H9 (cell line): ENCODE measurements around the gene RBM23. TPM values are rescaled to one million over a fixed set of nuclear protein-coding genes. Genes with fewer than 3 reads are reported as not detected.

Source experiments
- DNase-seq: peaks from one replicate; pipeline ENCODE4 v3.0.0-alpha.2; 2017
- H2AFZ ChIP-seq: one replicate; pipeline ENCODE4 v1.6.1; 2013; ENCODE audit warnings: mild to moderate bottlenecking, low read length, control low read depth, moderate library complexity
- H2AK5ac ChIP-seq: 2 replicates; pipeline ENCODE4 v1.6.1; 2013; ENCODE audit warnings: low read length, control low read depth, mixed read lengths; ENCODE audit not compliant: insufficient read length
- H2BK120ac ChIP-seq: one replicate; pipeline ENCODE4 v1.6.1; 2013; ENCODE audit warnings: low read depth, mild to moderate bottlenecking, low read length, control low read depth, inconsistent platforms; ENCODE audit not compliant: poor library complexity, severe bottlenecking
- H2BK12ac ChIP-seq: 2 replicates; pipeline ENCODE4 v1.6.1; 2013; ENCODE audit warnings: low read length, control low read depth, mixed read lengths, low read depth; ENCODE audit not compliant: insufficient read length
- H2BK15ac ChIP-seq: 2 replicates; pipeline ENCODE4 v1.6.1; 2013; ENCODE audit warnings: low read depth, low read length, control low read depth
- H2BK20ac ChIP-seq: one replicate; pipeline ENCODE4 v1.6.1; 2013; ENCODE audit warnings: low read depth, mild to moderate bottlenecking, low read length, control low read depth, inconsistent platforms; ENCODE audit not compliant: poor library complexity, severe bottlenecking
- H2BK5ac ChIP-seq: 2 replicates; pipeline ENCODE4 v1.6.1; 2013; ENCODE audit warnings: low read length, control low read depth, mixed read lengths; ENCODE audit not compliant: insufficient read length
- H3K14ac ChIP-seq: 2 replicates; pipeline ENCODE4 v1.6.1; 2013; ENCODE audit warnings: low read length, control low read depth; ENCODE audit not compliant: insufficient read depth
- H3K18ac ChIP-seq: 2 replicates; pipeline ENCODE4 v1.6.1; 2013; ENCODE audit warnings: low read depth, mild to moderate bottlenecking, mixed read lengths, low read length, control low read depth; ENCODE audit not compliant: insufficient read length
- H3K23ac ChIP-seq: 2 replicates; pipeline ENCODE4 v1.6.1; 2013; ENCODE audit warnings: low read length, control low read depth, mixed read lengths, low read depth; ENCODE audit not compliant: insufficient read length
- H3K23me2 ChIP-seq: 2 replicates; pipeline ENCODE4 v1.6.1; 2013; ENCODE audit warnings: low read depth, mild to moderate bottlenecking, mixed read lengths, low read length, control low read depth; ENCODE audit not compliant: insufficient read length, poor library complexity, severe bottlenecking
- H3K27ac ChIP-seq: 2 replicates; pipeline ENCODE4 v1.5.1; 2013; ENCODE audit warnings: low read length, control low read depth, mixed read lengths, low read depth; ENCODE audit not compliant: insufficient read length
- H3K27me3 ChIP-seq: 2 replicates; pipeline ENCODE4 v1.6.1; 2013; ENCODE audit warnings: low read length, control low read depth, inconsistent platforms; ENCODE audit not compliant: insufficient read depth
- H3K4ac ChIP-seq: 2 replicates; pipeline ENCODE4 v1.6.1; 2013; ENCODE audit warnings: low read depth, mild to moderate bottlenecking, control low read depth, inconsistent platforms, low read length, moderate library complexity
- H3K4me1 ChIP-seq: 2 replicates; pipeline ENCODE4 v1.6.1; 2013; ENCODE audit warnings: low read length, control low read depth, inconsistent platforms; ENCODE audit not compliant: insufficient read depth
- H3K4me2 ChIP-seq: 2 replicates; pipeline ENCODE4 v1.6.1; 2013; ENCODE audit warnings: low read length, control low read depth, mixed read lengths; ENCODE audit not compliant: insufficient read length, insufficient read depth
- H3K56ac ChIP-seq: 2 replicates; pipeline ENCODE4 v1.6.1; 2013; ENCODE audit warnings: low read depth, mild to moderate bottlenecking, mixed read lengths, low read length, control low read depth; ENCODE audit not compliant: insufficient read length
- H3K79me1 ChIP-seq: 2 replicates; pipeline ENCODE4 v1.6.1; 2013; ENCODE audit warnings: low read depth, mild to moderate bottlenecking, moderate library complexity, low read length, control low read depth, inconsistent platforms; ENCODE audit not compliant: insufficient read depth, poor library complexity, severe bottlenecking
- H3K79me2 ChIP-seq: 2 replicates; pipeline ENCODE4 v1.6.1; 2013; ENCODE audit warnings: low read length, control low read depth, inconsistent platforms; ENCODE audit not compliant: insufficient read depth
- H3K9ac ChIP-seq: 2 replicates; pipeline ENCODE4 v1.6.1; 2013; ENCODE audit warnings: low read length, control low read depth, mixed read lengths; ENCODE audit not compliant: insufficient read length; ENCODE audit errors: extremely low read depth
- H3K9me3 ChIP-seq: one replicate; pipeline ENCODE4 v1.6.1; 2013; ENCODE audit warnings: low read depth, low read length, inconsistent platforms; ENCODE audit not compliant: control insufficient read depth
- H3T11ph ChIP-seq: one replicate; pipeline ENCODE4 v1.6.1; 2013; ENCODE audit warnings: mild to moderate bottlenecking, low read length, control low read depth, inconsistent platforms
- H4K20me1 ChIP-seq: one replicate; pipeline ENCODE4 v1.6.1; 2013; ENCODE audit not compliant: control insufficient read depth, insufficient read length, insufficient read depth
- H4K5ac ChIP-seq: 2 replicates; pipeline ENCODE4 v1.6.1; 2013; ENCODE audit warnings: low read depth, mild to moderate bottlenecking, mixed read lengths, low read length, control low read depth; ENCODE audit not compliant: insufficient read length
- H4K8ac ChIP-seq: replicated peaks from 2 replicates; pipeline ENCODE4 v1.6.1; 2013; ENCODE audit warnings: low read length, control low read depth, mixed read lengths, low read depth; ENCODE audit not compliant: insufficient read length
- H4K91ac ChIP-seq: 2 replicates; pipeline ENCODE4 v1.6.1; 2013; ENCODE audit warnings: low read depth, mild to moderate bottlenecking, moderate library complexity, mixed read lengths, low read length, control low read depth; ENCODE audit not compliant: insufficient read length
- H3K27ac Mint-ChIP-seq, 3 experiments: 2 replicates in 2 of 3; 3 replicates in 1 of 3; pipeline ENCODE4 v1.8.0; 2020 to 2021; ENCODE audit warnings: mixed read lengths in 3 of 3, mild to moderate bottlenecking in 1 of 3, moderate library complexity in 1 of 3
- H3K27me3 Mint-ChIP-seq: 2 replicates; pipeline ENCODE4 v1.8.0; 2021; ENCODE audit warnings: low read depth, mild to moderate bottlenecking, moderate library complexity, mixed read lengths
- H3K36me3 Mint-ChIP-seq, 3 experiments: 2 replicates in 2 of 3; 3 replicates in 1 of 3; pipeline ENCODE4 v1.8.0; 2020 to 2021; ENCODE audit warnings: low read depth in 3 of 3, mixed read lengths in 3 of 3; ENCODE audit not compliant: insufficient read depth in 1 of 3
- H3K4me1 Mint-ChIP-seq, 2 experiments: 2 replicates each; pipeline ENCODE4 v1.8.0; 2020; ENCODE audit warnings: mixed read lengths in 2 of 2
- H3K4me3 Mint-ChIP-seq, 2 experiments: 2 replicates in 1 of 2; 3 replicates in 1 of 2; pipeline ENCODE4 v1.8.0; 2020 to 2021; ENCODE audit warnings: mild to moderate bottlenecking in 2 of 2, mixed read lengths in 2 of 2, moderate library complexity in 1 of 2
- H3K9me3 Mint-ChIP-seq, 2 experiments: 2 replicates in 1 of 2; 3 replicates in 1 of 2; pipeline ENCODE4 v1.8.0; 2020; ENCODE audit warnings: mild to moderate bottlenecking in 2 of 2, mixed read lengths in 2 of 2, moderate library complexity in 1 of 2
- CTCF ChIP-seq: fragments of 200-600 bp; sonication (generic); conservative IDR thresholded peaks from 3 replicates; pipeline ENCODE4 v1.8.0; 2021; ENCODE audit warnings: antibody characterized with exemption, mild to moderate bottlenecking
- whole genome bisulfite sequencing: extraction: QIAGEN DNeasy Blood & Tissue Kit; methylation state at CpG from one replicate; pipeline ENCODE4 v1.1.7; 2013; ENCODE audit warnings: missing lambda C conversion rate, low lambda C conversion rate, mixed read lengths; ENCODE audit not compliant: insufficient read length; ENCODE audit errors: extremely low coverage; 5-methylcytosine and 5-hydroxymethylcytosine counted together
- total RNA-seq: library from RNA; stranded (reverse); gene quantifications from 2 replicates; pipeline ENCODE4 v1.2.1, GENCODE V29; 2021

RBM23 gene
- total RNA-seq, 1 experiment from 2014 or later: 79.0 TPM

GRCh38 chr14:22884076-22884737 lies 34.7 kb downstream of the RBM23 start:
- Histone ChIP-seq H3K4me2 (peak overlapping the region; percentile 75), H3K9me3 (no peaks in the 10 kb centered on the region), H3K4me1 (no peaks in the 10 kb centered on the region; the same call in 1 of the 2 replicates), H3K27ac (no peak overlapping the region), H4K8ac (no peak overlapping the region), H2BK120ac (no peak overlapping the region), H3T11ph (no peak overlapping the region), H2BK15ac (no peak overlapping the region), H4K91ac (no peak overlapping the region), H3K18ac (no peak overlapping the region), H2BK5ac (no peak overlapping the region), H3K79me1 (no peaks in the 10 kb centered on the region), H3K23ac (no peak overlapping the region), H3K23me2 (peaks cover 13% of the 10 kb centered on the region), H4K5ac (no peak overlapping the region), H3K9ac (no peak overlapping the region), H4K20me1 (no peaks in the 10 kb centered on the region), H3K79me2 (no peaks in the 10 kb centered on the region), H2AFZ (no peak overlapping the region), H2AK5ac (no peak overlapping the region), H2BK20ac (no peak overlapping the region), H3K14ac (no peak overlapping the region), H3K4ac (no peak overlapping the region), H3K56ac (no peak overlapping the region), H2BK12ac (no peak overlapping the region), H3K27me3 (peaks cover 3% of the 10 kb centered on the region; the same call in 1 of the 2 replicates)
- no peak for TF ChIP-seq CTCF
- no CpG with 5 or more reads among the region's 7 CpGs for WGBS
- Mint-ChIP-seq H3K36me3 (peaks cover 0 to 11% (median 6%) of the 10 kb centered on the region in 3 experiments; a peak in 3 of 7 replicates), H3K4me1 (peaks cover 35 to 42% of the 10 kb centered on the region in 2 experiments), H3K27ac (peak overlapping the region in 2 of 3 experiments; percentile 1 to 18; a peak in 2 of 7 replicates), H3K9me3 (no peaks in the 10 kb centered on the region; a peak in 1 of 5 replicates), H3K27me3 (peaks cover 35% of the 10 kb centered on the region), H3K4me3 (peak overlapping the region in 1 of 2 experiments; percentile 72; a peak in 3 of 5 replicates)
- no peak for DNase-seq
